Right lobe of liver (tissue), 4 donors: Measurements from ENCODE around the gene RPP21.

Source experiments
- CTCF ChIP-seq, 4 donors: fragments of 200-600 bp in 3 of 4; fragments of 450-650 bp in 1 of 4; IDR thresholded peaks; one replicate each; pipeline versions ENCODE4 v1.5.1 to v1.8.0; 2016 to 2022; ENCODE audit warnings: antibody characterized with exemption in 4 of 4, mild to moderate bottlenecking in 2 of 4
- POLR2A ChIP-seq: fragments of 450-650 bp; IDR thresholded peaks from one replicate; pipeline ENCODE4 v1.6.1; 2017; ENCODE audit warnings: antibody characterized with exemption, mild to moderate bottlenecking
- donor health status: DM: no; HTN: no; CAD: no.
- donor health status: DM: no; HTN: no; CAD: no.
- donor health status: DM: no; HTN: yes; CAD: no.

- TF ChIP-seq CTCF (IDR thresholded peaks at IDR 0.05) (no peak), POLR2A (no peak)
These were observed 3.7 kb upstream of the RPP21 start for GRCh38 chr6:30341218-30341617.
